Panc1 (cell line): Measurements from ENCODE around the gene NEUROD4. TPM values are rescaled to one million over a fixed set of nuclear protein-coding genes. Genes with fewer than 3 reads are reported as not detected.

ENCODE experiments used
- ATAC-seq: fragments of 200-7000 bp; cut with Tn5 transposase; 2 replicates; pipeline ENCODE4 v1.9.1; 2020; ENCODE audit warnings: mild to moderate bottlenecking, moderate library complexity
- BruUV-seq: library from RNA; stranded (reverse); fragments of 400-500 nt; replicated peaks from 2 replicates; lab custom pipeline; 2021; lab: Mats Ljungman, UMichigan
- CTCF ChIA-PET: fragments of 300-600 bp; sonication (Branson Sonifier 250); formaldehyde crosslinking; loops from one replicate; lab custom pipeline; 2022; ENCODE audit warnings: antibody characterized with exemption; lab: Charles Lee
- POLR2A ChIA-PET: fragments of 300-600 bp; sonication (Branson Sonifier 250); formaldehyde crosslinking; loops from one replicate; lab custom pipeline; 2022; ENCODE audit warnings: antibody characterized with exemption; lab: Charles Lee
- DNase-seq: peaks from one replicate; pipeline ENCODE4 v3.0.0-alpha.2; 2010; ENCODE audit warnings: low read depth, low spot score
- H3K27ac ChIP-seq: 2 replicates; pipeline ENCODE4 v1.5.1; 2011; ENCODE audit warnings: mild to moderate bottlenecking, low read length, inconsistent platforms
- H3K27me3 ChIP-seq: fragments of 200-500 bp; sonication (Bioruptor generic); 2 replicates; pipeline ENCODE4 v1.6.0; 2014; ENCODE audit warnings: low read length, inconsistent platforms; ENCODE audit not compliant: control insufficient read depth, insufficient read depth
- H3K36me3 ChIP-seq: fragments of 200-500 bp; sonication (Bioruptor generic); 2 replicates; pipeline ENCODE4 v1.5.1; 2014; ENCODE audit warnings: inconsistent platforms, mild to moderate bottlenecking, low read length, moderate library complexity; ENCODE audit not compliant: control insufficient read depth, insufficient read depth
- H3K4me1 ChIP-seq: 2 replicates; pipeline ENCODE4 v1.5.1; 2011; ENCODE audit warnings: inconsistent platforms, mild to moderate bottlenecking, low read length, moderate library complexity; ENCODE audit not compliant: control insufficient read depth, insufficient read depth
- H3K4me3 ChIP-seq, 2 experiments: 2 replicates each; pipeline ENCODE4 v1.5.1; 2011 to 2012; ENCODE audit warnings: low read depth in 2 of 2, low read length in 2 of 2, mild to moderate bottlenecking in 2 of 2, inconsistent platforms in 1 of 2, moderate library complexity in 1 of 2
- H3K9me3 ChIP-seq: fragments of 200-500 bp; sonication (Bioruptor generic); 2 replicates; pipeline ENCODE4 v1.5.1; 2014; ENCODE audit warnings: low read depth, mild to moderate bottlenecking, inconsistent platforms, low read length, moderate library complexity; ENCODE audit not compliant: control insufficient read depth, insufficient read depth
- POLR2AphosphoS5 ChIP-seq: IDR thresholded peaks from 2 replicates; pipeline ENCODE4 v1.6.1; 2012; ENCODE audit warnings: mild to moderate bottlenecking, low read depth, low read length, moderate library complexity
- SIN3A ChIP-seq: IDR thresholded peaks from 2 replicates; pipeline ENCODE4 v1.6.1; 2012; ENCODE audit warnings: low read depth, mild to moderate bottlenecking, low read length, moderate library complexity, borderline replicate concordance; ENCODE audit not compliant: insufficient read depth
- TCF7L2 ChIP-seq: IDR thresholded peaks from 2 replicates; pipeline ENCODE4 v1.6.1; 2011; ENCODE audit warnings: mild to moderate bottlenecking, low read depth, low read length, inconsistent platforms
- in situ Hi-C: cut with HindIII; loops from 2 replicates; pipeline ENCODE4 v1.10.0; 2016; ENCODE audit warnings: low sequenced_read_pairs, low pct_unique_long_range_greater_than_20kb
- intact Hi-C: fragments of 100-400 bp; cut with micrococcal nuclease; formaldehyde crosslinking; loops from one replicate; pipeline ENCODE4 v1.10.0; 2022; ENCODE audit not compliant: unreplicated experiment
- total RNA-seq: library from RNA; stranded (reverse); gene quantifications from one replicate; pipeline ENCODE4 v1.2.1, GENCODE V29; 2021; ENCODE audit not compliant: unreplicated experiment
- TF ChIP-seq, protein P1 (sequence below): fragments of 450-650 bp; IDR thresholded peaks from 2 replicates; pipeline ENCODE4 v1.5.1; 2017; ENCODE audit warnings: mild to moderate bottlenecking
- TF ChIP-seq, protein P2 (sequence below), 2 experiments: IDR thresholded peaks; 2 replicates each; pipeline ENCODE4 v1.6.1; 2011 to 2012; ENCODE audit warnings: low read depth in 2 of 2, control low read depth in 1 of 2, low read length in 1 of 2, mild to moderate bottlenecking in 1 of 2, moderate library complexity in 1 of 2; ENCODE audit not compliant: insufficient read depth in 1 of 2

The NEUROD4 gene
- total RNA-seq, 1 experiment from 2014 or later = not detected

DNA sequence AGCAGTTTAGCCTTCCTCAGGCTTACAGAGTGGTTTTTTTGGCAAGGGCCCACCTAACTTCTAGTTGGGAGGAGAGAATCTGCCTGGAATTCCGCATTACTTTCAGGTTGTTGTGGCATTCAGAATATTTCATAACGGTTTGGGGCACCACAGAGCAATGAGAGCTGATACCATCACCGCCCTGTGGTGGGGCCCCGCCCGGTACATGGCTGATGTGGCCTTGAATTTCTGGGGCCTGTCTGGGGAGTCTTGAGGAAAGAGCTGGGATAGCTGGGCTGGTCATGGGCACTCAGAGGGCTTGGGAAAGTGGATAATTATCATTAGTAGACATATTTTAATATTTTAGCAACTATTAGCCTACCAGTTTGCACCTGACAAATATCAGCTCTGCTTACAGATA is 39.4 kb upstream of the NEUROD4 start:
- Histone ChIP-seq H3K36me3 (no peaks in the 10 kb centered on the region), H3K4me1 (no peaks in the 10 kb centered on the region), H3K9me3 (no peaks in the 10 kb centered on the region), H3K27ac (no peak overlapping the region), H3K4me3 (no peak overlapping the region), H3K27me3 (peaks cover 22% of the 10 kb centered on the region)
- no TSS peak for BruUV-seq
- ChIA-PET POLR2A (no interaction called here), CTCF (no interaction called here)
- TF ChIP-seq TCF7L2 (no peak), POLR2AphosphoS5 (no peak), SIN3A (no peak)
- TF ChIP-seq, protein P1, sequence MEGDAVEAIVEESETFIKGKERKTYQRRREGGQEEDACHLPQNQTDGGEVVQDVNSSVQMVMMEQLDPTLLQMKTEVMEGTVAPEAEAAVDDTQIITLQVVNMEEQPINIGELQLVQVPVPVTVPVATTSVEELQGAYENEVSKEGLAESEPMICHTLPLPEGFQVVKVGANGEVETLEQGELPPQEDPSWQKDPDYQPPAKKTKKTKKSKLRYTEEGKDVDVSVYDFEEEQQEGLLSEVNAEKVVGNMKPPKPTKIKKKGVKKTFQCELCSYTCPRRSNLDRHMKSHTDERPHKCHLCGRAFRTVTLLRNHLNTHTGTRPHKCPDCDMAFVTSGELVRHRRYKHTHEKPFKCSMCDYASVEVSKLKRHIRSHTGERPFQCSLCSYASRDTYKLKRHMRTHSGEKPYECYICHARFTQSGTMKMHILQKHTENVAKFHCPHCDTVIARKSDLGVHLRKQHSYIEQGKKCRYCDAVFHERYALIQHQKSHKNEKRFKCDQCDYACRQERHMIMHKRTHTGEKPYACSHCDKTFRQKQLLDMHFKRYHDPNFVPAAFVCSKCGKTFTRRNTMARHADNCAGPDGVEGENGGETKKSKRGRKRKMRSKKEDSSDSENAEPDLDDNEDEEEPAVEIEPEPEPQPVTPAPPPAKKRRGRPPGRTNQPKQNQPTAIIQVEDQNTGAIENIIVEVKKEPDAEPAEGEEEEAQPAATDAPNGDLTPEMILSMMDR = no peak
- TF ChIP-seq, protein P2, sequence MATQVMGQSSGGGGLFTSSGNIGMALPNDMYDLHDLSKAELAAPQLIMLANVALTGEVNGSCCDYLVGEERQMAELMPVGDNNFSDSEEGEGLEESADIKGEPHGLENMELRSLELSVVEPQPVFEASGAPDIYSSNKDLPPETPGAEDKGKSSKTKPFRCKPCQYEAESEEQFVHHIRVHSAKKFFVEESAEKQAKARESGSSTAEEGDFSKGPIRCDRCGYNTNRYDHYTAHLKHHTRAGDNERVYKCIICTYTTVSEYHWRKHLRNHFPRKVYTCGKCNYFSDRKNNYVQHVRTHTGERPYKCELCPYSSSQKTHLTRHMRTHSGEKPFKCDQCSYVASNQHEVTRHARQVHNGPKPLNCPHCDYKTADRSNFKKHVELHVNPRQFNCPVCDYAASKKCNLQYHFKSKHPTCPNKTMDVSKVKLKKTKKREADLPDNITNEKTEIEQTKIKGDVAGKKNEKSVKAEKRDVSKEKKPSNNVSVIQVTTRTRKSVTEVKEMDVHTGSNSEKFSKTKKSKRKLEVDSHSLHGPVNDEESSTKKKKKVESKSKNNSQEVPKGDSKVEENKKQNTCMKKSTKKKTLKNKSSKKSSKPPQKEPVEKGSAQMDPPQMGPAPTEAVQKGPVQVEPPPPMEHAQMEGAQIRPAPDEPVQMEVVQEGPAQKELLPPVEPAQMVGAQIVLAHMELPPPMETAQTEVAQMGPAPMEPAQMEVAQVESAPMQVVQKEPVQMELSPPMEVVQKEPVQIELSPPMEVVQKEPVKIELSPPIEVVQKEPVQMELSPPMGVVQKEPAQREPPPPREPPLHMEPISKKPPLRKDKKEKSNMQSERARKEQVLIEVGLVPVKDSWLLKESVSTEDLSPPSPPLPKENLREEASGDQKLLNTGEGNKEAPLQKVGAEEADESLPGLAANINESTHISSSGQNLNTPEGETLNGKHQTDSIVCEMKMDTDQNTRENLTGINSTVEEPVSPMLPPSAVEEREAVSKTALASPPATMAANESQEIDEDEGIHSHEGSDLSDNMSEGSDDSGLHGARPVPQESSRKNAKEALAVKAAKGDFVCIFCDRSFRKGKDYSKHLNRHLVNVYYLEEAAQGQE (IDR thresholded peaks at IDR 0.05; ENCODE audit: insufficient read depth in 1 of 2, low read depth in 2 of 2, low read length in 1 of 2) = no peak
- DNase-seq = no peak
- intact Hi-C loops (no loop called here), in situ Hi-C loops (no loop called here)
- ATAC-seq = no peak

DNA sequence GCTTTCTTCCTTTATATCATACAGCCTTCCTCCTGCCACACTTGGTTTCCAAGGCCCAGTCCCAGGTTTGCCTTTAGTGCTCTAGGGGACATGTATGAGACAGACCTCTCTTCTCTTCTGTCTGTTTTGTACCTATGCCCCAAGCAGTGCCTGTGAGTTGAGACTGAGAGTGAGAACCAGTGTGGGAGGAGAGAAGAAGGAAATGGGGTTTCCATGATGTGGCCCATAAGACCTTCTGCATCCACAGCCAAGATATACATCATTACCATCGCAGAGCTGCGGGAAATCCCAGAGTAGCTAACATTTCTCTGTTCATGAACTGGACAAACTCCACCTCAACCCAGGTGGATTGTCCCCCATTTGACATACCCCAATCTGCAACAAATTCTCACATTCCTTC is 38.0 kb upstream of the NEUROD4 start:
- Histone ChIP-seq H3K36me3 (no peaks in the 10 kb centered on the region), H3K27me3 (peaks cover 19% of the 10 kb centered on the region), H3K9me3 (no peaks in the 10 kb centered on the region), H3K27ac (no peak overlapping the region), H3K4me1 (no peaks in the 10 kb centered on the region), H3K4me3 (no peak overlapping the region)
- CTCF ChIA-PET = no interaction called here
- POLR2A ChIA-PET = no interaction called here
- no peak for DNase-seq
- no TSS peak for BruUV-seq
- in situ Hi-C loops (no loop called here), intact Hi-C loops (no loop called here)
- no peak for ATAC-seq
- TF ChIP-seq TCF7L2 (no peak), SIN3A (no peak), POLR2AphosphoS5 (no peak)
- TF ChIP-seq, protein P1 = no peak
- TF ChIP-seq, protein P2 (IDR thresholded peaks at IDR 0.05; ENCODE audit: insufficient read depth in 1 of 2, low read depth in 2 of 2, low read length in 1 of 2) = no peak
